IMR-90 (cell line): ENCODE data around the gene FAM227B.

Experiments used
- CEBPB ChIP-seq: IDR thresholded peaks from 2 replicates; pipeline ENCODE4 v1.6.1; 2012; ENCODE audit warnings: low read depth, low read length, improper control_type of control experiment
- CTCF ChIP-seq: conservative IDR thresholded peaks from 2 replicates; pipeline ENCODE4 v1.5.1; 2012; ENCODE audit warnings: mild to moderate bottlenecking, low read depth, low read length, improper control_type of control experiment
- ELK1 ChIP-seq: fragments of 150-350 bp; IDR thresholded peaks from 2 replicates; pipeline ENCODE4 v1.6.1; 2016; ENCODE audit warnings: low read depth, mild to moderate bottlenecking, low read length, moderate library complexity, borderline replicate concordance
- MAFK ChIP-seq: IDR thresholded peaks from 2 replicates; pipeline ENCODE4 v1.6.1; 2012; ENCODE audit warnings: low read depth, low read length, improper control_type of control experiment
- POLR2A ChIP-seq: IDR thresholded peaks from 2 replicates; pipeline ENCODE4 v1.6.1; 2012; ENCODE audit warnings: mild to moderate bottlenecking, low read depth, low read length
- RCOR1 ChIP-seq: IDR thresholded peaks from 2 replicates; pipeline ENCODE4 v1.6.1; 2012; ENCODE audit warnings: mild to moderate bottlenecking, low read length, improper control_type of control experiment; ENCODE audit not compliant: insufficient replicate concordance
- USF2 ChIP-seq: fragments of 150-350 bp; IDR thresholded peaks from 2 replicates; pipeline ENCODE4 v1.6.1; 2017; ENCODE audit warnings: mild to moderate bottlenecking, antibody characterized with exemption, low read length, low read depth

- TF ChIP-seq CEBPB (no peak), POLR2A (no peak), CTCF (no peak), ELK1 (no peak), USF2 (no peak), RCOR1 (no peak), MAFK (no peak)
Observed at GRCh38 chr15:49301562-49301961, 319.1 kb downstream of the FAM227B start.
